Caco-2 (cell line): ENCODE measurements around the gene HADH. TPM values are rescaled to one million over a fixed set of nuclear protein-coding genes. Genes with fewer than 3 reads are reported as not detected.

Experiments
- BruUV-seq: library from RNA; stranded (reverse); fragments of 400-500 nt; replicated peaks from 2 replicates; lab custom pipeline; 2021; lab: Mats Ljungman, UMichigan
- CTCF ChIA-PET: fragments of 300-600 bp; sonication (Branson Sonifier 250); formaldehyde crosslinking; loops from one replicate; lab custom pipeline; 2022; ENCODE audit warnings: antibody characterized with exemption; lab: Charles Lee
- POLR2A ChIA-PET: fragments of 300-600 bp; sonication (Branson Sonifier 250); formaldehyde crosslinking; loops from one replicate; lab custom pipeline; 2022; ENCODE audit warnings: antibody characterized with exemption; lab: Charles Lee
- DNase-seq, 2 experiments: peaks; one replicate each; pipeline versions ENCODE4 v3.0.0 to v3.0.0-alpha.2; 2020 to 2022
- H3K27me3 ChIP-seq: replicated peaks from 2 replicates; pipeline ENCODE4 v1.6.0; 2011; ENCODE audit warnings: low read length; ENCODE audit not compliant: control insufficient read depth, insufficient read depth
- H3K36me3 ChIP-seq: 2 replicates; pipeline ENCODE4 v1.5.1; 2011; ENCODE audit warnings: low read length; ENCODE audit not compliant: control insufficient read depth, insufficient read depth
- H3K4me1 ChIP-seq: fragments of 250-450 bp; sonication (Bioruptor Pico); 2 replicates; pipeline ENCODE4 v1.5.1; 2020; ENCODE audit warnings: mild to moderate bottlenecking
- H3K4me3 ChIP-seq: 2 replicates; pipeline ENCODE4 v1.5.1; 2011; ENCODE audit warnings: low read depth, mild to moderate bottlenecking, control low read depth, low read length
- H3K9me3 ChIP-seq: fragments of 250-450 bp; sonication (Bioruptor Pico); 2 replicates; pipeline ENCODE4 v1.5.1; 2020; ENCODE audit warnings: mild to moderate bottlenecking, moderate library complexity
- H3K27ac Mint-ChIP-seq: one replicate; pipeline ENCODE4 v1.8.0; 2022; ENCODE audit warnings: mixed read lengths; ENCODE audit not compliant: unreplicated experiment
- H3K27me3 Mint-ChIP-seq: one replicate; pipeline ENCODE4 v1.8.0; 2022; ENCODE audit warnings: mixed read lengths; ENCODE audit not compliant: insufficient read depth, unreplicated experiment
- H3K36me3 Mint-ChIP-seq: one replicate; pipeline ENCODE4 v1.8.0; 2022; ENCODE audit warnings: mild to moderate bottlenecking, mixed read lengths; ENCODE audit not compliant: insufficient read depth, unreplicated experiment
- H3K4me1 Mint-ChIP-seq: one replicate; pipeline ENCODE4 v1.8.0; 2022; ENCODE audit warnings: low read depth, mixed read lengths; ENCODE audit not compliant: unreplicated experiment
- H3K4me3 Mint-ChIP-seq: one replicate; pipeline ENCODE4 v1.8.0; 2022; ENCODE audit warnings: mild to moderate bottlenecking, moderate library complexity, mixed read lengths; ENCODE audit not compliant: unreplicated experiment
- H3K9me3 Mint-ChIP-seq: one replicate; pipeline ENCODE4 v1.8.0; 2022; ENCODE audit warnings: mixed read lengths; ENCODE audit not compliant: unreplicated experiment
- CTCF ChIP-seq, 2 experiments: fragments of 200-600 bp in 1 of 2; IDR thresholded peaks; 1 replicate in 1 of 2; 2 replicates in 1 of 2; pipeline versions ENCODE4 v1.5.1 to v1.8.0; 2011 to 2022; ENCODE audit warnings: antibody characterized with exemption in 1 of 2, control low read depth in 1 of 2, inconsistent platforms in 1 of 2, low read depth in 1 of 2, low read length in 1 of 2, mild to moderate bottlenecking in 1 of 2, moderate library complexity in 1 of 2; ENCODE audit not compliant: insufficient read depth in 1 of 2, severe bottlenecking in 1 of 2, unreplicated experiment in 1 of 2
- intact Hi-C: fragments of 100-400 bp; cut with micrococcal nuclease; formaldehyde crosslinking; loops from one replicate; pipeline ENCODE4 v1.10.0; 2022; ENCODE audit not compliant: unreplicated experiment
- total RNA-seq: library from RNA; stranded (reverse); gene quantifications from 2 replicates; pipeline ENCODE4 v1.2.3, GENCODE V29; 2022

Gene HADH
- total RNA-seq, 1 experiment from 2014 or later = 35.8 TPM

- no peaks in the 10 kb centered on the region for H3K4me1 Mint-ChIP-seq
- POLR2A ChIA-PET = no interaction called here
- H3K27me3 ChIP-seq = no peaks in the 10 kb centered on the region
These were observed 57.5 kb downstream of the HADH start for GRCh38 chr4:108047199-108047598.

GRCh38 chr4:108048157-108048556 is 58.5 kb downstream of the HADH start:
- Mint-ChIP-seq H3K27ac (no peak overlapping the region), H3K9me3 (no peaks in the 10 kb centered on the region), H3K4me3 (no peak overlapping the region), H3K36me3 (no peaks in the 10 kb centered on the region), H3K27me3 (no peaks in the 10 kb centered on the region), H3K4me1 (peaks cover 6% of the 10 kb centered on the region)
- Histone ChIP-seq H3K4me1 (peaks cover 8% of the 10 kb centered on the region; the same call in 1 of the 2 replicates), H3K27me3 (no peaks in the 10 kb centered on the region), H3K36me3 (no peaks in the 10 kb centered on the region), H3K9me3 (no peaks in the 10 kb centered on the region), H3K4me3 (no peak overlapping the region)
- ChIA-PET POLR2A (no interaction called here), CTCF (no interaction called here)
- no peak for TF ChIP-seq CTCF (IDR thresholded peaks at IDR 0.05; ENCODE audit: insufficient read depth in 1 of 2, low read depth in 1 of 2, low read length in 1 of 2, severe bottlenecking in 1 of 2, unreplicated experiment in 1 of 2)
- no peak for DNase-seq
- BruUV-seq = no TSS peak
- intact Hi-C loops = no loop called here

More at GRCh38 chr4:108047199-108047598, 57.5 kb downstream of the HADH start:
- CTCF ChIA-PET = no interaction called here
- no peak overlapping the region for H3K4me3 Mint-ChIP-seq
- BruUV-seq = no TSS peak
- DNase-seq = no peak
- H3K27ac Mint-ChIP-seq = no peak overlapping the region
- no peaks in the 10 kb centered on the region for H3K27me3 Mint-ChIP-seq
- no peaks in the 10 kb centered on the region for H3K36me3 Mint-ChIP-seq
- Histone ChIP-seq H3K4me1 (no peaks in the 10 kb centered on the region), H3K4me3 (no peak overlapping the region), H3K9me3 (no peaks in the 10 kb centered on the region), H3K36me3 (no peaks in the 10 kb centered on the region)
- no peak for TF ChIP-seq CTCF (IDR thresholded peaks at IDR 0.05; ENCODE audit: insufficient read depth in 1 of 2, low read depth in 1 of 2, low read length in 1 of 2, severe bottlenecking in 1 of 2, unreplicated experiment in 1 of 2)
- H3K9me3 Mint-ChIP-seq = no peaks in the 10 kb centered on the region
- intact Hi-C loops = no loop called here

GRCh38 chr4:108048997-108049396 is 59.3 kb downstream of the HADH start:
- Mint-ChIP-seq H3K36me3 (no peaks in the 10 kb centered on the region), H3K27me3 (no peaks in the 10 kb centered on the region), H3K27ac (no peak overlapping the region), H3K9me3 (no peaks in the 10 kb centered on the region), H3K4me3 (no peak overlapping the region), H3K4me1 (peaks cover 7% of the 10 kb centered on the region)
- Histone ChIP-seq H3K4me3 (no peak overlapping the region), H3K9me3 (no peaks in the 10 kb centered on the region), H3K27me3 (no peaks in the 10 kb centered on the region), H3K4me1 (peaks cover 16% of the 10 kb centered on the region), H3K36me3 (no peaks in the 10 kb centered on the region)
- intact Hi-C loops = no loop called here
- POLR2A ChIA-PET = no interaction called here
- no peak for DNase-seq
- CTCF ChIA-PET = no interaction called here
- no TSS peak for BruUV-seq
- TF ChIP-seq CTCF (IDR thresholded peaks at IDR 0.05; ENCODE audit: insufficient read depth in 1 of 2, low read depth in 1 of 2, low read length in 1 of 2, severe bottlenecking in 1 of 2, unreplicated experiment in 1 of 2) = no peak
